H1 (cell line): ENCODE measurements around the gene TCHP. TPM values are rescaled to one million over a fixed set of nuclear protein-coding genes. Genes with fewer than 3 reads are reported as not detected.

Experiments
- POU5F1 ChIP-seq: IDR thresholded peaks from 2 replicates; pipeline ENCODE4 v1.6.1; 2011; ENCODE audit warnings: low read depth, mild to moderate bottlenecking, low read length, moderate library complexity
- polyA plus RNA-seq, 7 experiments: library from polyadenylated mRNA; depleted of rRNA in 3 of 7; stranded (reverse) in 5 of 7; unstranded in 2 of 7; fragments of >200 nt in 5 of 7; fragments of 200-250 nt in 2 of 7; gene quantifications; 1 replicate in 5 of 7; 2 replicates in 1 of 7; 4 replicates in 1 of 7; pipeline versions ENCODE4 v1.2.1 to v1.2.3, GENCODE V29; 2011 to 2013; ENCODE audit warnings: missing spikeins in 2 of 7, mixed read lengths in 2 of 7
- total RNA-seq: library from RNA; stranded (reverse); fragmentation: NEBNext Ultra II Directional; extraction: Animal tissue kit (Norgen Biotek cat#: 25700); gene quantifications from 2 replicates; pipeline ENCODE4 v1.2.1, GENCODE V29; 2021

The TCHP gene
- total and polyA plus RNA-seq, 2 of the 8 experiments (the other 6 are each of a cell fraction or from before 2014, with no cell fraction given), result 2.8 to 4.5 TPM

DNA sequence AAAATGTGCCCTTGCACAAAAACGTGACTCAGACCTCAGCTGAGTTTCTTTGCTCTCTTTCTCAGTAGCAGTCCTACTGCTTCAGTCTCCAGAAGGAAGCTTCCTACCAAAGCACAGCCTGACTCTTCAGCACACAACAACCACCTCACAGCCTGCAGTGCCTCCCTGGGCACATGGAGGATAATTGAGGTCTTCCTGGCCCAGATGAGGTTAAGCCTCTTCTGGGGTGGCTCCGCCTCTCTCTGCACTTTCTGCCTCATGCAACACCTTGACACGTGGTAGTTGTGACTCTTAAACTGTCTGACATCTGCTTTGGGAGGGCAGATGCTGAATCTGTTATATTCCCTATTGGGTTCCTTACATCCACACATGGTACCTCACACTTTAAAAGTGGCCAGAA, 62.3 kb downstream of the TCHP start (continued):
- TF ChIP-seq POU5F1, result no peak
